ENCODE results near the gene TTC39A.

Gene TTC39A

GRCh38 chr1:51296383-51297357 is 33.7 kb downstream of the TTC39A start:
- TF ChIP-seq CTCF (IDR thresholded peaks at IDR 0.05) (peak; percentile 98), ZFX (IDR thresholded peaks at IDR 0.05; ENCODE audit: borderline replicate concordance) (no peak)
- peak overlapping the region; percentile 67 for H3K27ac ChIP-seq

DNA sequence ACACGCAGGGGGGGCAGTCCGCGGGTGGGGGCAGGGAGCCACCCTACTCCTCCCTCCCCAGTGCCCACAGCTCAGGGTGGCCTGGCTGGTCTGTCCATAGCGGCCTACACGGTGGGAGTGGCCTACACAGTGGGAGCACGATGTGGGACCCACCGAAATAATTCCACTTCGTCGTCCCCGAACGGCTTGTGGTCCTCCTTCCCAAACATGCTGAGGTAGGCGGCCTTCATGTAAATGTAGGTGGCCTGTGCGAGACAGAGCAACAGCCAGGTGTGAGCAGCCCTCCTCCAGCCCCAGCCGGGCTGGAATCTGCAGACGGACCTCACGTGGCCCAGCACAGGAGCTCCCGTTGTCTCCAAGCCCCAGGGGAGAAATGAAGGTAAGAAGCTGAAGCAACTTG is 34.4 kb downstream of the TTC39A start:
- H3K27ac ChIP-seq: no peak overlapping the region; the same call in 1 of the 2 replicates
- no peak for TF ChIP-seq CTCF (IDR thresholded peaks at IDR 0.05)
- TF ChIP-seq ZFX (IDR thresholded peaks at IDR 0.05; ENCODE audit: borderline replicate concordance): no peak

GRCh38 chr1:51294566-51295184 is 35.7 kb downstream of the TTC39A start:
- H3K27ac ChIP-seq: no peak overlapping the region
- TF ChIP-seq CTCF (IDR thresholded peaks at IDR 0.05): no peak
- no peak for TF ChIP-seq ZFX (IDR thresholded peaks at IDR 0.05; ENCODE audit: borderline replicate concordance)

GRCh38 chr1:51293898-51294515 is 36.4 kb downstream of the TTC39A start:
- H3K27ac ChIP-seq: no peak overlapping the region
- no peak for TF ChIP-seq CTCF (IDR thresholded peaks at IDR 0.05)

GRCh38 chr1:51290489-51290847 is 39.9 kb downstream of the TTC39A start:
- TF ChIP-seq CTCF (IDR thresholded peaks at IDR 0.05): no peak
- no peak for TF ChIP-seq ZFX (IDR thresholded peaks at IDR 0.05; ENCODE audit: borderline replicate concordance)
- H3K27ac ChIP-seq: no peak overlapping the region

GRCh38 chr1:51289676-51290488 is 40.5 kb downstream of the TTC39A start:
- no peak for TF ChIP-seq CTCF (IDR thresholded peaks at IDR 0.05)
- no peak for TF ChIP-seq ZFX (IDR thresholded peaks at IDR 0.05; ENCODE audit: borderline replicate concordance)
- H3K27ac ChIP-seq: no peak overlapping the region
